ENCODE measurements around the gene PIK3R5.

GRCh38 chr17:8879410-8879809 is 86.1 kb downstream of the PIK3R5 start:
- TF ChIP-seq, protein P1, sequence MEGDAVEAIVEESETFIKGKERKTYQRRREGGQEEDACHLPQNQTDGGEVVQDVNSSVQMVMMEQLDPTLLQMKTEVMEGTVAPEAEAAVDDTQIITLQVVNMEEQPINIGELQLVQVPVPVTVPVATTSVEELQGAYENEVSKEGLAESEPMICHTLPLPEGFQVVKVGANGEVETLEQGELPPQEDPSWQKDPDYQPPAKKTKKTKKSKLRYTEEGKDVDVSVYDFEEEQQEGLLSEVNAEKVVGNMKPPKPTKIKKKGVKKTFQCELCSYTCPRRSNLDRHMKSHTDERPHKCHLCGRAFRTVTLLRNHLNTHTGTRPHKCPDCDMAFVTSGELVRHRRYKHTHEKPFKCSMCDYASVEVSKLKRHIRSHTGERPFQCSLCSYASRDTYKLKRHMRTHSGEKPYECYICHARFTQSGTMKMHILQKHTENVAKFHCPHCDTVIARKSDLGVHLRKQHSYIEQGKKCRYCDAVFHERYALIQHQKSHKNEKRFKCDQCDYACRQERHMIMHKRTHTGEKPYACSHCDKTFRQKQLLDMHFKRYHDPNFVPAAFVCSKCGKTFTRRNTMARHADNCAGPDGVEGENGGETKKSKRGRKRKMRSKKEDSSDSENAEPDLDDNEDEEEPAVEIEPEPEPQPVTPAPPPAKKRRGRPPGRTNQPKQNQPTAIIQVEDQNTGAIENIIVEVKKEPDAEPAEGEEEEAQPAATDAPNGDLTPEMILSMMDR (IDR thresholded peaks at IDR 0.05): no peak
- TF ChIP-seq POLR2A (IDR thresholded peaks at IDR 0.05): no peak
